Calu3 (cell line): Measurements from ENCODE around the gene TMEM165. TPM values are rescaled to one million over a fixed set of nuclear protein-coding genes. Genes with fewer than 3 reads are reported as not detected.

ENCODE experiments used
- BruUV-seq: library from RNA; stranded (reverse); fragments of 400-500 nt; replicated peaks from 2 replicates; lab custom pipeline; 2021; lab: Mats Ljungman, UMichigan
- CTCF ChIA-PET: fragments of 300-600 bp; sonication (Branson Sonifier 250); formaldehyde crosslinking; loops from one replicate; lab custom pipeline; 2022; ENCODE audit warnings: antibody characterized with exemption; lab: Charles Lee
- DNase-seq: peaks from one replicate; pipeline ENCODE4 v3.0.0; 2022
- H3K27ac Mint-ChIP-seq: one replicate; pipeline ENCODE4 v1.8.0; 2022; ENCODE audit warnings: mixed read lengths; ENCODE audit not compliant: unreplicated experiment
- H3K27me3 Mint-ChIP-seq: one replicate; pipeline ENCODE4 v1.8.0; 2022; ENCODE audit warnings: mixed read lengths; ENCODE audit not compliant: unreplicated experiment
- H3K36me3 Mint-ChIP-seq: one replicate; pipeline ENCODE4 v1.8.0; 2022; ENCODE audit warnings: mild to moderate bottlenecking, moderate library complexity, mixed read lengths; ENCODE audit not compliant: insufficient read depth, unreplicated experiment
- H3K4me1 Mint-ChIP-seq: one replicate; pipeline ENCODE4 v1.8.0; 2022; ENCODE audit warnings: mild to moderate bottlenecking, low read depth, mixed read lengths; ENCODE audit not compliant: unreplicated experiment
- H3K4me3 Mint-ChIP-seq: one replicate; pipeline ENCODE4 v1.8.0; 2022; ENCODE audit warnings: mild to moderate bottlenecking, low read depth, moderate library complexity, mixed read lengths; ENCODE audit not compliant: unreplicated experiment
- H3K9me3 Mint-ChIP-seq: one replicate; pipeline ENCODE4 v1.8.0; 2022; ENCODE audit warnings: low read depth, mixed read lengths; ENCODE audit not compliant: unreplicated experiment
- CTCF ChIP-seq: fragments of 200-600 bp; IDR thresholded peaks from one replicate; pipeline ENCODE4 v1.8.0; 2022; ENCODE audit warnings: antibody characterized with exemption; ENCODE audit not compliant: unreplicated experiment
- intact Hi-C: fragments of 100-400 bp; cut with micrococcal nuclease; formaldehyde crosslinking; loops from one replicate; pipeline ENCODE4 v1.10.0; 2022; ENCODE audit not compliant: unreplicated experiment
- total RNA-seq: library from RNA; stranded (reverse); gene quantifications from 2 replicates; pipeline ENCODE4 v1.2.3, GENCODE V29; 2022

TMEM165 gene
- total RNA-seq, 1 experiment from 2014 or later = 96.6 TPM

GRCh38 chr4:55466001-55466400 lies 70.2 kb downstream of the TMEM165 start:
- Mint-ChIP-seq H3K36me3 (no peaks in the 10 kb centered on the region), H3K27me3 (no peaks in the 10 kb centered on the region), H3K4me1 (no peaks in the 10 kb centered on the region), H3K9me3 (peaks cover 2% of the 10 kb centered on the region), H3K27ac (no peak overlapping the region), H3K4me3 (no peak overlapping the region)
- DNase-seq = no peak
- no TSS peak for BruUV-seq
- CTCF ChIA-PET = no interaction called here
- intact Hi-C loops = no loop called here
- TF ChIP-seq CTCF = no peak

- no peaks in the 10 kb centered on the region for H3K4me1 Mint-ChIP-seq
- H3K4me3 Mint-ChIP-seq = no peak overlapping the region
- intact Hi-C loops = no loop called here
- H3K9me3 Mint-ChIP-seq = peaks cover 2% of the 10 kb centered on the region
- TF ChIP-seq CTCF = no peak
- CTCF ChIA-PET = no interaction called here
- no TSS peak for BruUV-seq
- H3K27ac Mint-ChIP-seq = no peak overlapping the region
- peak; percentile 2 for DNase-seq
- no peaks in the 10 kb centered on the region for H3K36me3 Mint-ChIP-seq
- no peaks in the 10 kb centered on the region for H3K27me3 Mint-ChIP-seq
Observed at GRCh38 chr4:55468724-55469123, 73.0 kb downstream of the TMEM165 start.

GRCh38 chr4:55469979-55470378 lies 74.2 kb downstream of the TMEM165 start:
- BruUV-seq = no TSS peak
- no peaks in the 10 kb centered on the region for H3K27me3 Mint-ChIP-seq
- H3K4me3 Mint-ChIP-seq = no peak overlapping the region
- no peak for DNase-seq
- peaks cover 2% of the 10 kb centered on the region for H3K36me3 Mint-ChIP-seq
- CTCF ChIA-PET = interaction anchor here (0.6 kb wide), 1 partner anchor 442 kb away, joined by 3 read pairs; no protein-coding TSS in a partner anchor
- intact Hi-C loops = no loop called here
- no peak for TF ChIP-seq CTCF
- no peak overlapping the region for H3K27ac Mint-ChIP-seq
- peaks cover 3% of the 10 kb centered on the region for H3K9me3 Mint-ChIP-seq
- H3K4me1 Mint-ChIP-seq = no peaks in the 10 kb centered on the region

Other genes with a start within 250 kb of the TMEM165 start
- 35.9 and 39.6 TPM in 2 replicates for gene SRD5A3, start 49.7 kb upstream of the TMEM165 start, total RNA-seq
- 13.3 and 16.2 TPM in 2 replicates for gene CLOCK, start 151.0 kb downstream of the TMEM165 start, total RNA-seq
- not detected in 2 replicates for gene PDCL2, start 196.3 kb downstream of the TMEM165 start, total RNA-seq
- 3.8 and 4.1 TPM in 2 replicates for gene NMU, start 240.3 kb downstream of the TMEM165 start, total RNA-seq